H54 (cell line): ENCODE measurements around the gene MAP3K4.

Experiments
- DNase-seq: peaks from one replicate; pipeline ENCODE4 v3.0.0; 2011; ENCODE audit warnings: low spot score, mixed read lengths; ENCODE audit not compliant: insufficient read length
- FAIRE-seq: peaks from 3 replicates; lab custom pipeline; 2011; peaks lifted over from hg19 to GRCh38; lab: Jason Lieb, UNC
- POLR2A ChIP-seq: IDR thresholded peaks from 2 replicates; pipeline ENCODE4 v1.6.1; 2011; ENCODE audit warnings: low read depth, mild to moderate bottlenecking, low read length

Gene MAP3K4

GRCh38 chr6:161162722-161163121 lies 171.2 kb downstream of the MAP3K4 start:
- no peak for TF ChIP-seq POLR2A
- FAIRE-seq (no peak), DNase-seq (no peak)

- FAIRE-seq, result no peak
- no peak for DNase-seq
- TF ChIP-seq POLR2A, result no peak
These were observed 172.1 kb downstream of the MAP3K4 start for GRCh38 chr6:161163466-161164181.

GRCh38 chr6:161164182-161164625 lies 172.6 kb downstream of the MAP3K4 start:
- no peak for TF ChIP-seq POLR2A
- DNase-seq (no peak), FAIRE-seq (no peak)

GRCh38 chr6:161166176-161166575 lies 174.6 kb downstream of the MAP3K4 start:
- DNase-seq (no peak), FAIRE-seq (no peak)
- TF ChIP-seq POLR2A, result no peak

- DNase-seq (no peak), FAIRE-seq (no peak)
- no peak for TF ChIP-seq POLR2A
These were observed 175.1 kb downstream of the MAP3K4 start for GRCh38 chr6:161166677-161167076.
